ENCODE data around the gene SYNJ2.

- TF ChIP-seq EZH2 (optimal IDR thresholded peaks at IDR 0.05; ENCODE audit: low read depth, low read length), result no peak
- no peak for TF ChIP-seq CTCF (IDR thresholded peaks at IDR 0.05; ENCODE audit: low read length)
Measured at GRCh38 chr6:158122048-158122447, 140.4 kb downstream of the SYNJ2 start.

All from MM.1S (cell line).